Mesenchymal stem cell (in vitro differentiated cells and primary cell): ENCODE data around the gene PCGF2.

Experiments
- DNase-seq: peaks from one replicate; pipeline ENCODE4 v3.0.0-alpha.2; 2013
- H2AFZ ChIP-seq: one replicate; pipeline ENCODE4 v1.6.1; 2013; ENCODE audit warnings: low read depth, mild to moderate bottlenecking, control low read depth, inconsistent platforms, low read length, moderate library complexity
- H2AK5ac ChIP-seq: 2 replicates; pipeline ENCODE4 v1.6.1; 2013; ENCODE audit warnings: low read length, moderate library complexity, mild to moderate bottlenecking, inconsistent platforms; ENCODE audit not compliant: severe bottlenecking
- H2BK120ac ChIP-seq: one replicate; pipeline ENCODE4 v1.6.1; 2013; ENCODE audit warnings: low read depth, mild to moderate bottlenecking, inconsistent platforms, low read length, moderate library complexity
- H2BK12ac ChIP-seq, 2 experiments: one replicate each; pipeline ENCODE4 v1.6.1; 2013; ENCODE audit warnings: inconsistent platforms in 2 of 2, low read length in 2 of 2, mild to moderate bottlenecking in 2 of 2, moderate library complexity in 2 of 2, control low read depth in 1 of 2
- H2BK15ac ChIP-seq: one replicate; pipeline ENCODE4 v1.6.1; 2013; ENCODE audit warnings: mild to moderate bottlenecking, low read depth, inconsistent platforms; ENCODE audit not compliant: poor library complexity, severe bottlenecking
- H2BK5ac ChIP-seq: 2 replicates; pipeline ENCODE4 v1.6.1; 2013; ENCODE audit warnings: low read depth, mild to moderate bottlenecking, low read length, control low read depth, inconsistent platforms; ENCODE audit not compliant: poor library complexity, severe bottlenecking
- H3K14ac ChIP-seq, 2 experiments: one replicate each; pipeline ENCODE4 v1.6.1; 2013; ENCODE audit warnings: inconsistent platforms in 2 of 2, low read length in 2 of 2, control low read depth in 1 of 2, mild to moderate bottlenecking in 1 of 2, moderate library complexity in 1 of 2
- H3K18ac ChIP-seq, 2 experiments: one replicate each; pipeline ENCODE4 v1.6.1; 2013; ENCODE audit warnings: inconsistent platforms in 2 of 2, low read length in 2 of 2, control low read depth in 1 of 2, low read depth in 1 of 2, mild to moderate bottlenecking in 1 of 2
- H3K23ac ChIP-seq, 2 experiments: one replicate each; pipeline ENCODE4 v1.6.1; 2013; ENCODE audit warnings: inconsistent platforms in 2 of 2, low read length in 2 of 2, mild to moderate bottlenecking in 2 of 2, moderate library complexity in 2 of 2, control low read depth in 1 of 2
- H3K27ac ChIP-seq: 2 replicates; pipeline ENCODE4 v1.5.1; 2013; ENCODE audit warnings: mild to moderate bottlenecking, moderate library complexity, low read length, control low read depth, inconsistent platforms; ENCODE audit not compliant: poor library complexity, severe bottlenecking
- H3K27me3 ChIP-seq, 2 experiments: 2 replicates each; pipeline versions ENCODE4 v1.6.1 to v1.7.0; 2013; ENCODE audit warnings: low read length in 2 of 2, mild to moderate bottlenecking in 2 of 2, moderate library complexity in 2 of 2, control low read depth in 1 of 2, inconsistent platforms in 1 of 2; ENCODE audit not compliant: control insufficient read depth in 1 of 2, insufficient read depth in 1 of 2
- H3K36me3 ChIP-seq, 2 experiments: 2 replicates each; pipeline versions ENCODE4 v1.6.1 to v1.7.0; 2013; ENCODE audit warnings: low read length in 2 of 2, control low read depth in 1 of 2, inconsistent platforms in 1 of 2, low read depth in 1 of 2, mild to moderate bottlenecking in 1 of 2; ENCODE audit not compliant: insufficient read depth in 2 of 2, control insufficient read depth in 1 of 2
- H3K4ac ChIP-seq, 2 experiments: one replicate each; pipeline ENCODE4 v1.6.1; 2013; ENCODE audit warnings: inconsistent platforms in 2 of 2, low read length in 2 of 2, mild to moderate bottlenecking in 2 of 2, moderate library complexity in 2 of 2, control low read depth in 1 of 2, low read depth in 1 of 2
- H3K4me1 ChIP-seq: 2 replicates; pipeline ENCODE4 v1.6.1; 2013; ENCODE audit warnings: low read depth, low read length, control low read depth; ENCODE audit not compliant: control insufficient read depth, insufficient read depth
- H3K4me2 ChIP-seq: 2 replicates; pipeline ENCODE4 v1.6.1; 2013; ENCODE audit warnings: low read length, mild to moderate bottlenecking, inconsistent platforms; ENCODE audit not compliant: poor library complexity, severe bottlenecking
- H3K4me3 ChIP-seq, 2 experiments: 2 replicates each; pipeline versions ENCODE4 v1.5.1 to v1.7.0; 2013; ENCODE audit warnings: low read length in 2 of 2, mild to moderate bottlenecking in 2 of 2, control low read depth in 1 of 2, low read depth in 1 of 2; ENCODE audit not compliant: insufficient read depth in 1 of 2
- H3K79me1 ChIP-seq: replicated peaks from 2 replicates; pipeline ENCODE4 v1.6.1; 2013; ENCODE audit warnings: mild to moderate bottlenecking, control low read depth, low read length, inconsistent platforms; ENCODE audit not compliant: poor library complexity, severe bottlenecking
- H3K9ac ChIP-seq: 2 replicates; pipeline ENCODE4 v1.7.0; 2013; ENCODE audit warnings: mild to moderate bottlenecking, low read length, moderate library complexity
- H3K9me3 ChIP-seq: 2 replicates; pipeline ENCODE4 v1.7.0; 2013; ENCODE audit warnings: mild to moderate bottlenecking, low read length; ENCODE audit not compliant: control insufficient read depth
- H4K8ac ChIP-seq: one replicate; pipeline ENCODE4 v1.6.1; 2013; ENCODE audit warnings: inconsistent platforms, mild to moderate bottlenecking, low read length, moderate library complexity
- H4K91ac ChIP-seq: one replicate; pipeline ENCODE4 v1.6.1; 2013; ENCODE audit warnings: mild to moderate bottlenecking, low read length, inconsistent platforms
- WGBS: methylation state at CpG from one replicate; pipeline ENCODE4 v1.1.7; 2013; ENCODE audit warnings: mixed read lengths; 5-methylcytosine and 5-hydroxymethylcytosine counted together

The PCGF2 gene

GRCh38 chr17:38701504-38702165 lies 46.5 kb downstream of the PCGF2 start:
- Histone ChIP-seq H2BK15ac (peak overlapping the region; percentile 54), H4K91ac (peak overlapping the region; percentile 61), H3K4me1 (peaks cover 36% of the 10 kb centered on the region), H2BK12ac (peak overlapping the region in 1 of 2 experiments; percentile 61), H2AK5ac (peak overlapping the region; percentile 16), H2BK5ac (no peak overlapping the region), H3K79me1 (peaks cover 12% of the 10 kb centered on the region), H3K18ac (peak overlapping the region in 1 of 2 experiments; percentile 55), H3K4me2 (peak overlapping the region; percentile 87), H3K9ac (peak overlapping the region; percentile 90), H3K4ac (peak overlapping the region; percentile 0 to 89), H3K9me3 (no peaks in the 10 kb centered on the region), H3K23ac (no peak overlapping the region), H2BK120ac (peak overlapping the region; percentile 65), H3K27ac (peak overlapping the region; percentile 41), H2AFZ (peak overlapping the region; percentile 56), H3K27me3 (peaks cover 0 to 19% of the 10 kb centered on the region in 2 experiments), H3K14ac (peak overlapping the region in 1 of 2 experiments; percentile 49), H3K4me3 (peak overlapping the region; percentile 65 to 82), H3K36me3 (no peaks in the 10 kb centered on the region), H4K8ac (peak overlapping the region; percentile 85)
- DNase-seq = peak; percentile 79
- WGBS = 22% methylated on average over 16 of the region's 25 CpGs

DNA sequence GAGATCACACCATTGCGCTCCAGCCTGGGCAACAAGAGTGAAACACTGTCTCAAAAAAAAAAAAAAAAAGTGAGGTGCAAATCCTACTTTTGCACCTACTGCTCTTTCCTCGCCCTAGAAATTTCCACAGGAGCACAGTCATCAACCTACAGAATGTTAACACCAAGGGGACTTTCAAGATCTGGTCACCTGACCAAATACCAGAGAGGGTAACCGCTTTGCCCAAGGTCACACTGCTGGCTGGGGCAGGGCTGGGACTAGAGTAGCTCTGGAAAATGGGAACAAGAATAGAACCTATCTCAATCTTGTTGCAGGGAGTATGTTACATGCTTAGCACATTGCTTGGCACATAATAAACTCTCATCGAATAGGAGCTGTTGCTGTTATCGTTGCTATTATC lies 49.4 kb downstream of the PCGF2 start:
- Histone ChIP-seq H3K9ac (no peak overlapping the region), H3K4me2 (no peak overlapping the region), H3K23ac (no peak overlapping the region), H3K9me3 (no peaks in the 10 kb centered on the region), H2AFZ (no peak overlapping the region), H2BK12ac (no peak overlapping the region), H3K79me1 (peaks cover 2% of the 10 kb centered on the region), H3K4me1 (peaks cover 22% of the 10 kb centered on the region), H4K8ac (no peak overlapping the region), H3K14ac (no peak overlapping the region), H3K4me3 (no peak overlapping the region), H2BK5ac (no peak overlapping the region), H3K27ac (no peak overlapping the region), H2BK120ac (no peak overlapping the region), H3K18ac (no peak overlapping the region), H3K27me3 (peaks cover 0 to 23% of the 10 kb centered on the region in 2 experiments), H3K36me3 (no peaks in the 10 kb centered on the region), H4K91ac (no peak overlapping the region), H2BK15ac (no peak overlapping the region), H3K4ac (no peak overlapping the region), H2AK5ac (no peak overlapping the region)
- no peak for DNase-seq
- 95% methylated on average over 5 of the region's 5 CpGs for WGBS

GRCh38 chr17:38697061-38697820 lies 50.9 kb downstream of the PCGF2 start:
- Histone ChIP-seq H3K4ac (no peak overlapping the region), H3K27ac (no peak overlapping the region), H3K9me3 (no peaks in the 10 kb centered on the region), H3K9ac (no peak overlapping the region), H3K23ac (no peak overlapping the region), H3K4me3 (no peak overlapping the region), H2BK12ac (no peak overlapping the region), H2BK15ac (no peak overlapping the region), H3K18ac (no peak overlapping the region), H3K79me1 (no peaks in the 10 kb centered on the region), H3K4me1 (peaks cover 10% of the 10 kb centered on the region), H4K8ac (no peak overlapping the region), H2AK5ac (no peak overlapping the region), H2BK5ac (no peak overlapping the region), H3K14ac (no peak overlapping the region), H3K36me3 (no peaks in the 10 kb centered on the region), H3K4me2 (no peak overlapping the region), H2BK120ac (no peak overlapping the region), H4K91ac (no peak overlapping the region), H3K27me3 (peaks cover 0 to 26% of the 10 kb centered on the region in 2 experiments), H2AFZ (no peak overlapping the region)
- no peak for DNase-seq
- 84% methylated on average over 3 of the region's 4 CpGs for WGBS

- Histone ChIP-seq H3K4ac (no peak overlapping the region), H2BK12ac (no peak overlapping the region), H3K9ac (peak overlapping the region; percentile 60), H3K36me3 (no peaks in the 10 kb centered on the region), H3K4me2 (no peak overlapping the region), H4K8ac (no peak overlapping the region), H2BK15ac (no peak overlapping the region), H2BK5ac (no peak overlapping the region), H2AFZ (no peak overlapping the region), H3K9me3 (no peaks in the 10 kb centered on the region), H2AK5ac (no peak overlapping the region), H3K4me1 (no peaks in the 10 kb centered on the region), H3K79me1 (no peaks in the 10 kb centered on the region), H2BK120ac (no peak overlapping the region), H3K23ac (no peak overlapping the region), H3K4me3 (peak overlapping the region in 1 of 2 experiments; percentile 16), H3K14ac (no peak overlapping the region), H3K27me3 (peaks cover 0 to 33% of the 10 kb centered on the region in 2 experiments), H3K27ac (no peak overlapping the region), H4K91ac (peak overlapping the region; percentile 21), H3K18ac (no peak overlapping the region)
- 82% methylated on average over 12 of the region's 12 CpGs for WGBS
- DNase-seq = peak; percentile 17
Measured at GRCh38 chr17:38693700-38694329, 54.3 kb downstream of the PCGF2 start.
